WTC11 (cell line): Measurements from ENCODE around the gene TACC2. TPM values are rescaled to one million over a fixed set of nuclear protein-coding genes. Genes with fewer than 3 reads are reported as not detected.
"Not testable (repeated sequence)": the region's sequence is repeated elsewhere in the genome, so short reads cannot be mapped to it uniquely, and the experiment has no call there.

Experiments used
- ATAC-seq: fragments of 200-7000 bp; cut with Tn5 transposase; 2 replicates; pipeline ENCODE4 v1.10.0; 2021; ENCODE audit warnings: mild to moderate bottlenecking, moderate library complexity
- CTCF ChIA-PET: fragments of 300-600 bp; sonication (Branson Sonifier 250); formaldehyde crosslinking; loops from one replicate; lab custom pipeline; 2021; ENCODE audit warnings: antibody characterized with exemption; lab: Charles Lee
- POLR2A ChIA-PET: fragments of 350-600 bp; sonication (Branson Sonifier 250); formaldehyde crosslinking; loops from one replicate; lab custom pipeline; 2021; ENCODE audit warnings: antibody characterized with exemption; lab: Charles Lee
- DNase-seq: peaks from one replicate; pipeline ENCODE4 v3.0.0; 2021; ENCODE audit warnings: low spot score
- H3K27ac Mint-ChIP-seq: 2 replicates; pipeline ENCODE4 v1.8.0; 2021; ENCODE audit warnings: mixed read lengths
- H3K27me3 Mint-ChIP-seq: 2 replicates; pipeline ENCODE4 v1.8.0; 2021; ENCODE audit warnings: low read depth, mild to moderate bottlenecking, moderate library complexity, mixed read lengths
- H3K36me3 Mint-ChIP-seq: 2 replicates; pipeline ENCODE4 v1.8.0; 2021; ENCODE audit warnings: mixed read lengths
- H3K4me1 Mint-ChIP-seq: 2 replicates; pipeline ENCODE4 v1.8.0; 2022; ENCODE audit warnings: mixed read lengths
- H3K4me3 Mint-ChIP-seq: 2 replicates; pipeline ENCODE4 v1.8.0; 2021; ENCODE audit warnings: mild to moderate bottlenecking, moderate library complexity, mixed read lengths
- H3K9me3 Mint-ChIP-seq: 2 replicates; pipeline ENCODE4 v1.8.0; 2021; ENCODE audit warnings: mixed read lengths
- AR ChIP-seq: fragments of 250-450 bp; sonication (Bioruptor Pico); IDR thresholded peaks from 2 replicates; pipeline ENCODE4 v1.9.0; 2021; ENCODE audit warnings: mild to moderate bottlenecking
- E2F4 ChIP-seq: sonication (generic); formaldehyde crosslinking; IDR thresholded peaks from 2 replicates; pipeline ENCODE4 v1.8.1; 2022; ENCODE audit warnings: low read depth, mild to moderate bottlenecking, moderate library complexity, missing genetic modification reagents, borderline replicate concordance
- FOXP1 ChIP-seq: sonication (generic); formaldehyde crosslinking; IDR thresholded peaks from 2 replicates; pipeline ENCODE4 v1.8.0; 2022; ENCODE audit warnings: missing genetic modification reagents, mild to moderate bottlenecking, moderate library complexity, borderline replicate concordance
- GTF2I ChIP-seq: fragments of 250-450 bp; sonication (Bioruptor Pico); conservative IDR thresholded peaks from 2 replicates; pipeline ENCODE4 v1.4.0; 2021; ENCODE audit warnings: mild to moderate bottlenecking
- HMGA2 ChIP-seq: fragments of 250-450 bp; sonication (Bioruptor Pico); IDR thresholded peaks from 2 replicates; pipeline ENCODE4 v1.4.0; 2021; ENCODE audit warnings: mild to moderate bottlenecking, moderate library complexity
- NFATC4 ChIP-seq: fragments of 250-450 bp; sonication (Bioruptor Pico); IDR thresholded peaks from 2 replicates; pipeline ENCODE4 v1.9.0; 2021; ENCODE audit warnings: mild to moderate bottlenecking
- NFYB ChIP-seq: sonication (generic); formaldehyde crosslinking; conservative IDR thresholded peaks from 2 replicates; pipeline ENCODE4 v1.8.0; 2022; ENCODE audit warnings: low read depth, missing genetic modification reagents
- PRRX2 ChIP-seq: fragments of 250-450 bp; sonication (Bioruptor Pico); IDR thresholded peaks from 2 replicates; pipeline ENCODE4 v1.8.0; 2021; ENCODE audit warnings: mild to moderate bottlenecking
- TEAD1 ChIP-seq: sonication (generic); formaldehyde crosslinking; IDR thresholded peaks from 2 replicates; pipeline ENCODE4 v1.8.0; 2022; ENCODE audit warnings: mild to moderate bottlenecking, missing genetic modification reagents
- USF1 ChIP-seq: sonication (generic); formaldehyde crosslinking; IDR thresholded peaks from 2 replicates; pipeline ENCODE4 v1.8.0; 2022; ENCODE audit warnings: mild to moderate bottlenecking, missing genetic modification reagents
- ZBTB43 ChIP-seq: sonication (generic); formaldehyde crosslinking; IDR thresholded peaks from 2 replicates; pipeline ENCODE4 v1.8.1; 2023; ENCODE audit warnings: mild to moderate bottlenecking, missing genetic modification reagents
- ZNF121 ChIP-seq: sonication (generic); formaldehyde crosslinking; IDR thresholded peaks from 2 replicates; pipeline ENCODE4 v1.8.0; 2023; ENCODE audit warnings: missing genetic modification reagents
- ZNF396 ChIP-seq: fragments of 250-450 bp; sonication (Bioruptor Pico); IDR thresholded peaks from 2 replicates; pipeline ENCODE4 v1.8.0; 2021; ENCODE audit warnings: mild to moderate bottlenecking, moderate library complexity, borderline replicate concordance
- ZNF416 ChIP-seq: fragments of 250-450 bp; sonication (Bioruptor Pico); IDR thresholded peaks from 2 replicates; pipeline ENCODE4 v1.9.0; 2021; ENCODE audit warnings: mild to moderate bottlenecking, inconsistent platforms
- ZNF671 ChIP-seq: fragments of 250-450 bp; sonication (Bioruptor Pico); IDR thresholded peaks from 2 replicates; pipeline ENCODE4 v1.8.0; 2021; ENCODE audit warnings: mild to moderate bottlenecking
- total RNA-seq: library from RNA; stranded (reverse); gene quantifications from 3 replicates; pipeline ENCODE4 v1.2.3, GENCODE V29; 2021
- TF ChIP-seq, protein P1 (sequence below): sonication (generic); formaldehyde crosslinking; conservative IDR thresholded peaks from 2 replicates; pipeline ENCODE4 v1.8.1; 2022; ENCODE audit warnings: mild to moderate bottlenecking, missing genetic modification reagents
- TF ChIP-seq, protein P2 (sequence below): sonication (generic); formaldehyde crosslinking; IDR thresholded peaks from 2 replicates; pipeline ENCODE4 v1.8.1; 2022; ENCODE audit warnings: mild to moderate bottlenecking, missing genetic modification reagents, moderate library complexity, borderline replicate concordance
- TF ChIP-seq, protein P3 (sequence below): fragments of 250-450 bp; sonication (Bioruptor Pico); IDR thresholded peaks from 2 replicates; pipeline ENCODE4 v1.8.0; 2021; ENCODE audit warnings: mild to moderate bottlenecking
- TF ChIP-seq, protein P4 (sequence below): sonication (generic); formaldehyde crosslinking; IDR thresholded peaks from 2 replicates; pipeline ENCODE4 v1.8.1; 2023; ENCODE audit warnings: mild to moderate bottlenecking, missing genetic modification reagents

Gene TACC2
- total RNA-seq, 1 experiment from 2014 or later = 28.9 TPM

- ATAC-seq = no peak
- ChIA-PET POLR2A (no interaction called here), CTCF (interaction anchor here (1.3 to 1.5 kb wide), 2 partner anchors 9 to 52 kb away, joined by 3 to 6 read pairs; no protein-coding TSS in a partner anchor)
- no peaks in the 10 kb centered on the region for H3K27me3 Mint-ChIP-seq
- H3K4me3 Mint-ChIP-seq = no peak overlapping the region
- H3K4me1 Mint-ChIP-seq = peaks cover 6% of the 10 kb centered on the region
- H3K27ac Mint-ChIP-seq = no peak overlapping the region
- H3K9me3 Mint-ChIP-seq = no peaks in the 10 kb centered on the region
- no peak for DNase-seq
- TF ChIP-seq PRRX2 (CRISPR knock-in tag) = no peak
- TF ChIP-seq, protein P1, sequence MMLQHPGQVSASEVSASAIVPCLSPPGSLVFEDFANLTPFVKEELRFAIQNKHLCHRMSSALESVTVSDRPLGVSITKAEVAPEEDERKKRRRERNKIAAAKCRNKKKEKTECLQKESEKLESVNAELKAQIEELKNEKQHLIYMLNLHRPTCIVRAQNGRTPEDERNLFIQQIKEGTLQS (CRISPR knock-in tag) = no peak
- TF ChIP-seq, protein P2, sequence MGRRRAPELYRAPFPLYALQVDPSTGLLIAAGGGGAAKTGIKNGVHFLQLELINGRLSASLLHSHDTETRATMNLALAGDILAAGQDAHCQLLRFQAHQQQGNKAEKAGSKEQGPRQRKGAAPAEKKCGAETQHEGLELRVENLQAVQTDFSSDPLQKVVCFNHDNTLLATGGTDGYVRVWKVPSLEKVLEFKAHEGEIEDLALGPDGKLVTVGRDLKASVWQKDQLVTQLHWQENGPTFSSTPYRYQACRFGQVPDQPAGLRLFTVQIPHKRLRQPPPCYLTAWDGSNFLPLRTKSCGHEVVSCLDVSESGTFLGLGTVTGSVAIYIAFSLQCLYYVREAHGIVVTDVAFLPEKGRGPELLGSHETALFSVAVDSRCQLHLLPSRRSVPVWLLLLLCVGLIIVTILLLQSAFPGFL (CRISPR knock-in tag) = no peak
- no peak for TF ChIP-seq ZNF416 (CRISPR knock-in tag)
- no peak for TF ChIP-seq ZNF671
- TF ChIP-seq USF1 = no peak
- no peak for TF ChIP-seq ZNF121 (CRISPR knock-in tag)
- no peak for TF ChIP-seq NFATC4 (CRISPR knock-in tag)
- no peak for TF ChIP-seq E2F4 (CRISPR knock-in tag)
- TF ChIP-seq FOXP1 (CRISPR knock-in tag) = no peak
- no peak for TF ChIP-seq ZBTB43 (CRISPR knock-in tag)
- TF ChIP-seq TEAD1 = no peak
- no peak for TF ChIP-seq AR
- H3K36me3 Mint-ChIP-seq = no peaks in the 10 kb centered on the region
Measured at GRCh38 chr10:122103592-122103991, 114.6 kb downstream of the TACC2 start.

GRCh38 chr10:122108786-122109185, 119.8 kb downstream of the TACC2 start:
- H3K4me1 Mint-ChIP-seq = peaks cover 18% of the 10 kb centered on the region
- ATAC-seq, POLR2A ChIA-PET, H3K4me3 Mint-ChIP-seq, H3K36me3 Mint-ChIP-seq, H3K27me3 Mint-ChIP-seq, CTCF ChIA-PET, DNase-seq, H3K9me3 Mint-ChIP-seq, H3K27ac Mint-ChIP-seq: not testable (repeated sequence)

DNA sequence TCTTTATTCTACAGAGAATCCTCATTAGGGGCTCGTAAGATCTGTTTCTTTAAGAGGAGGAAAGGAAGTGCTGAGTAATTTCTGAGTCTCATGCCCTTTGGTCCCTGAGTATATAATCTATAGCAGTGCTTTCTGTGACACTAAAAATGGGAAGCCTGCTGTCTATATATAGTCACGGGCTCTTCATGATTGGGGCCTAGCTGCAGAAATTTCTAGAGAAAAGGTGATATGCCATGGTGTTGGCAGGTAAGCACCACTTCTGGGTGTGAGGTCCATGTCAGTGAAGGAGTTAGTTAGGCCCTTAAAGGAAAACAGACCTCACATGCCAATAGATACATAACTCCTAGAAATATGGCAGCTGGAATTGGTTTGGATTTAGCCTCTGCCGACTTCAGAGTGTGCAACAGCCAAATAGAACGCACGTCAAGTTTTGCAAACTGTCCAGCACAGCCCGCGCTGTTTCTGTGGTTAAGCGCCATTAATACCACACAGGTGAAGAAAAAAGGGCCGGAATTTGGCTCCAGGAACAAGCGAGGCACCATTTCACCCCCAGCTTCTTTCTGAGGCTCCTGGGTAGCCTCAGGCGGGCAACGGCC, 123.2 kb downstream of the TACC2 start:
- Mint-ChIP-seq H3K9me3 (no peaks in the 10 kb centered on the region), H3K36me3 (no peaks in the 10 kb centered on the region), H3K27ac (0 out of 2 replicates have a peak overlapping the region, but pooled peaks have one; percentile 60), H3K27me3 (peaks cover 3% of the 10 kb centered on the region), H3K4me1 (peaks cover 36% of the 10 kb centered on the region), H3K4me3 (peak overlapping the region; percentile 67)
- DNase-seq = no peak
- no peak for ATAC-seq
- POLR2A ChIA-PET = interaction anchor here (0.6 to 2.1 kb wide), 3 partner anchors 14 to 53 kb away, joined by 3 to 15 read pairs (median 3); no protein-coding TSS in a partner anchor
- TF ChIP-seq, protein P3, sequence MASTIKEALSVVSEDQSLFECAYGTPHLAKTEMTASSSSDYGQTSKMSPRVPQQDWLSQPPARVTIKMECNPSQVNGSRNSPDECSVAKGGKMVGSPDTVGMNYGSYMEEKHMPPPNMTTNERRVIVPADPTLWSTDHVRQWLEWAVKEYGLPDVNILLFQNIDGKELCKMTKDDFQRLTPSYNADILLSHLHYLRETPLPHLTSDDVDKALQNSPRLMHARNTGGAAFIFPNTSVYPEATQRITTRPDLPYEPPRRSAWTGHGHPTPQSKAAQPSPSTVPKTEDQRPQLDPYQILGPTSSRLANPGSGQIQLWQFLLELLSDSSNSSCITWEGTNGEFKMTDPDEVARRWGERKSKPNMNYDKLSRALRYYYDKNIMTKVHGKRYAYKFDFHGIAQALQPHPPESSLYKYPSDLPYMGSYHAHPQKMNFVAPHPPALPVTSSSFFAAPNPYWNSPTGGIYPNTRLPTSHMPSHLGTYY (CRISPR knock-in tag) = no peak
- no peak for TF ChIP-seq HMGA2 (CRISPR knock-in tag)
- no peak for TF ChIP-seq ZNF396 (CRISPR knock-in tag)
- no peak for TF ChIP-seq GTF2I
- TF ChIP-seq, protein P4, sequence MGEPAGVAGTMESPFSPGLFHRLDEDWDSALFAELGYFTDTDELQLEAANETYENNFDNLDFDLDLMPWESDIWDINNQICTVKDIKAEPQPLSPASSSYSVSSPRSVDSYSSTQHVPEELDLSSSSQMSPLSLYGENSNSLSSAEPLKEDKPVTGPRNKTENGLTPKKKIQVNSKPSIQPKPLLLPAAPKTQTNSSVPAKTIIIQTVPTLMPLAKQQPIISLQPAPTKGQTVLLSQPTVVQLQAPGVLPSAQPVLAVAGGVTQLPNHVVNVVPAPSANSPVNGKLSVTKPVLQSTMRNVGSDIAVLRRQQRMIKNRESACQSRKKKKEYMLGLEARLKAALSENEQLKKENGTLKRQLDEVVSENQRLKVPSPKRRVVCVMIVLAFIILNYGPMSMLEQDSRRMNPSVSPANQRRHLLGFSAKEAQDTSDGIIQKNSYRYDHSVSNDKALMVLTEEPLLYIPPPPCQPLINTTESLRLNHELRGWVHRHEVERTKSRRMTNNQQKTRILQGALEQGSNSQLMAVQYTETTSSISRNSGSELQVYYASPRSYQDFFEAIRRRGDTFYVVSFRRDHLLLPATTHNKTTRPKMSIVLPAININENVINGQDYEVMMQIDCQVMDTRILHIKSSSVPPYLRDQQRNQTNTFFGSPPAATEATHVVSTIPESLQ (CRISPR knock-in tag) = no peak
- no peak for TF ChIP-seq NFATC4 (CRISPR knock-in tag)
- TF ChIP-seq E2F4 (CRISPR knock-in tag) = no peak
- TF ChIP-seq NFYB = no peak
- CTCF ChIA-PET = interaction anchor here (0.7 to 2.0 kb wide), 11 partner anchors 10 to 212 kb away, joined by 3 to 10 read pairs (median 4); no protein-coding TSS in a partner anchor
